CD4-positive, CD25-positive, alpha-beta regulatory T cell (primary cell): ENCODE results near the gene BFSP1. TPM values are rescaled to one million over a fixed set of nuclear protein-coding genes. Genes with fewer than 3 reads are reported as not detected.

Experiments used
- ATAC-seq, 2 donors: fragments of 150-1000 bp; cut with Tn5 transposase; one replicate each; pipeline ENCODE4 v1.10.0; 2021; ENCODE audit warnings: low read depth in 2 of 2, moderate number of reproducible peaks in 2 of 2, moderate library complexity in 1 of 2
- DNase-seq, 3 donors: peaks; one replicate each; pipeline versions ENCODE4 v3.0.0 to v3.0.0-alpha.2; 2012 to 2022; ENCODE audit warnings: mixed read lengths in 1 of 3
- H3K27ac ChIP-seq: one replicate; pipeline ENCODE4 v1.7.0; 2013; ENCODE audit warnings: mild to moderate bottlenecking, low read length; ENCODE audit not compliant: insufficient read depth, poor library complexity, severe bottlenecking
- H3K27me3 ChIP-seq: one replicate; pipeline ENCODE4 v1.7.0; 2013; ENCODE audit warnings: low read length; ENCODE audit not compliant: control insufficient read depth, insufficient read depth
- H3K36me3 ChIP-seq: one replicate; pipeline ENCODE4 v1.7.0; 2013; ENCODE audit warnings: mild to moderate bottlenecking, low read length, moderate library complexity; ENCODE audit not compliant: control insufficient read depth, insufficient read depth
- H3K4me1 ChIP-seq: 2 replicates; pipeline ENCODE4 v1.7.0; 2013; ENCODE audit warnings: mild to moderate bottlenecking, low read length; ENCODE audit not compliant: insufficient read depth, control insufficient read depth, poor library complexity, severe bottlenecking
- H3K4me3 ChIP-seq: one replicate; pipeline ENCODE4 v1.7.0; 2013; ENCODE audit warnings: low read depth, mild to moderate bottlenecking, low read length, moderate library complexity
- H3K9me3 ChIP-seq, 2 experiments: 1 replicate in 1 of 2; 2 replicates in 1 of 2; pipeline ENCODE4 v1.7.0; 2013; ENCODE audit warnings: low read length in 2 of 2, mild to moderate bottlenecking in 1 of 2, moderate library complexity in 1 of 2; ENCODE audit not compliant: control insufficient read depth in 2 of 2
- H3K27ac Mint-ChIP-seq, 3 donors: one replicate each; pipeline ENCODE4 v1.8.0; 2020 to 2022; ENCODE audit warnings: mild to moderate bottlenecking in 3 of 3, mixed read lengths in 3 of 3, moderate library complexity in 2 of 3
- H3K27me3 Mint-ChIP-seq: one replicate; pipeline ENCODE4 v1.8.0; 2022; ENCODE audit warnings: mild to moderate bottlenecking, mixed read lengths
- H3K36me3 Mint-ChIP-seq: one replicate; pipeline ENCODE4 v1.8.0; 2020; ENCODE audit warnings: mixed read lengths
- H3K4me1 Mint-ChIP-seq, 4 donors: one replicate each; pipeline ENCODE4 v1.8.0; 2020 to 2022; ENCODE audit warnings: mixed read lengths in 4 of 4, mild to moderate bottlenecking in 1 of 4
- H3K4me3 Mint-ChIP-seq, 4 donors: one replicate each; pipeline ENCODE4 v1.8.0; 2020 to 2022; ENCODE audit warnings: mild to moderate bottlenecking in 4 of 4, mixed read lengths in 4 of 4, moderate library complexity in 3 of 4
- H3K9me3 Mint-ChIP-seq, 7 donors: one replicate each; pipeline ENCODE4 v1.8.0; 2020 to 2022; ENCODE audit warnings: mixed read lengths in 7 of 7, mild to moderate bottlenecking in 3 of 7, moderate library complexity in 2 of 7
- polyA plus RNA-seq, 4 donors: library from polyadenylated mRNA; unstranded; fragments of 300-500 nt; fragmentation: Illumina TruSeq; gene quantifications; one replicate each; pipeline ENCODE4 v1.2.3, GENCODE V29; 2021
- total RNA-seq: library from RNA; stranded (reverse); gene quantifications from one replicate; pipeline ENCODE4 v1.2.3, GENCODE V29; 2022

BFSP1 gene
- total and polyA plus RNA-seq, 5 donors from 2014 or later = 0.12 to 0.39 TPM; not detected in 3

DNA sequence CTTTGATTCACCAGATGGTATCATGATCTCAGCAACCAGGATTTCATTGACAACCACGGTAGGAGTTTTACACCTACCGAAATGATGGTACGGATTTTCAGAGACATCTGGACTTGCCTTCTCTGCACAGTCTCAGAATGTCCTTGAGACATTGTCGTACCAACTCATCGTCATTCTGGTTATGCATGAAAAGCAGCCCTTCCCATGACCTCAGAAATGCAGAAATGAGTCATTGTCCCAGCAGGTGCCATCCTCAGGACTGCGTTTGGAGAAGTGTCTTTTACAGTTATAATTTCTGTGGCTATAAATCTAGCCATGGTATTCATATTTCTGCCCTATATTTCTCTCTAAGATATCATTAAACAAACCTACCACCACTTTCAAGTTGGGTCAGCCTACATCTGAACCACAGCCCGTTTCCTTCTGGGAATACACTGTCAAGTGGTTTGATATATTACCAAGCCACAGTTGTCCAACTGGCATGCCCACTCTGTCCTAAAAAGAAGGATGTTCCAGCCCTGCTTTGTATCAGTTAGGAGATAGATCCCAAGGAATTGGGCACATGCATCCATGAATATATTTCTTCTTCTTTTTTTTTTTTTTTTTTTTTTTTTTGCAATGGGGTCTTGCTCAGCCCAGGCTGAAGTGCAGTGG is 7.5 kb upstream of the BFSP1 start:
- DNase-seq (peak in 1 of 3 donors; percentile 23), ATAC-seq (no peak)
- Mint-ChIP-seq H3K9me3 (no peaks in the 10 kb centered on the region), H3K27me3 (peaks cover 55% of the 10 kb centered on the region), H3K4me1 (peaks cover 0 to 4% (median 0%) of the 10 kb centered on the region in 4 donors), H3K4me3 (no peak overlapping the region), H3K36me3 (no peaks in the 10 kb centered on the region), H3K27ac (no peak overlapping the region)
- H3K27ac ChIP-seq = no peak overlapping the region
- peaks cover 9% of the 10 kb centered on the region for H3K27me3 ChIP-seq
- H3K9me3 ChIP-seq = no peaks in the 10 kb centered on the region
- H3K4me1 ChIP-seq = no peaks in the 10 kb centered on the region
- no peak overlapping the region for H3K4me3 ChIP-seq
- no peaks in the 10 kb centered on the region for H3K36me3 ChIP-seq

DNA sequence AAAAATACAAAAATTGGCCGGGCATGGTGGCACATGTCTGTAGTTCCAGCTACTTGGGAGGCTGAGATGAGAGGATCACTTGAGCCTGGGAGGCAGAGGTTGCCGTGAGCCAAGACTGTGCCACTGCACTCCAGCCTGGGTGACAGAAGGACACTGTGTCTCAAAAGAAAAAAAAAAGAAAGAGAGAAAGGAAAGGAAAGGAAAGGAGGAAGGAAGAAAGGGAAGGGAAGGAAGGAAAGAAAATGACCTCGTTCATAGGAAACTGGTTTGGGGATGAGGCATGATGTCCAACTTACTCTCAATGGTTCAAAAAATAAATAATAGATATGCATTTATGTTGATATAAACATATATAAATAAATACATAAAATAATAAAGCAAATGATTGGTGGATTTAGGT is 6.8 kb upstream of the BFSP1 start:
- H3K9me3 Mint-ChIP-seq = no peaks in the 10 kb centered on the region
- DNase-seq (no peak), ATAC-seq (no peak)
- peaks cover 4% of the 10 kb centered on the region for H3K4me1 ChIP-seq
- no peak overlapping the region for H3K4me3 Mint-ChIP-seq
- no peaks in the 10 kb centered on the region for H3K36me3 ChIP-seq
- peaks cover 10% of the 10 kb centered on the region for H3K27me3 ChIP-seq
- no peak overlapping the region for H3K4me3 ChIP-seq
- H3K27ac ChIP-seq = no peak overlapping the region
- H3K4me1 Mint-ChIP-seq = peaks cover 0 to 4% (median 0%) of the 10 kb centered on the region in 4 donors
- no peak overlapping the region for H3K27ac Mint-ChIP-seq
- no peaks in the 10 kb centered on the region for H3K36me3 Mint-ChIP-seq
- H3K27me3 Mint-ChIP-seq = peaks cover 54% of the 10 kb centered on the region
- no peaks in the 10 kb centered on the region for H3K9me3 ChIP-seq

DNA sequence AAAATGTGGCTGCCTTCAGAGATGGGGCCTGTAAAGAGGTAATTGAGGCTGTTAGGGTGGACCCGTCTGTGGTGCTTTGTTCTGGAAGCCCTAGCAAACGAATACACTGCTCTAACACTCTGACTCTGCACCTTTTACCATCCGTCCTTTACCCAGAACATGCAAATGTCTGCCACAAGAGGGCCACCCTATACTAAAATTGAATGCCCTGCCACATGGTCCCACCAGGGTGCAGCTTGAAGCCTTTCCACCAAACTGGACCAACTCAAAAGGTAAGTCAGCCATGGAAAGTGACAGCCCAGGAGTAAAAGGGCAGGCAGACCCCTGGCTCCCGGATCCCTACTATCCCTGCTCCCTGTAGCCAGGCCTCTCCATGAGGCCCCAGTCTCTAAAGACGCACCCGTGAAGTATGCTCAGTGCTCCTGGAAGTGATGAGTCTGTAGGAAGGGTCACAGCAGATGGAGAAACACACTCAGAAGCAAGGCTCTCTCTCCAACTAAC is 5.8 kb upstream of the BFSP1 start:
- no peaks in the 10 kb centered on the region for H3K9me3 ChIP-seq
- Mint-ChIP-seq H3K9me3 (no peaks in the 10 kb centered on the region), H3K27ac (no peak overlapping the region), H3K36me3 (no peaks in the 10 kb centered on the region), H3K27me3 (peaks cover 47% of the 10 kb centered on the region), H3K4me3 (no peak overlapping the region), H3K4me1 (peaks cover 0 to 4% (median 0%) of the 10 kb centered on the region in 4 donors)
- DNase-seq (peak; percentile 38 to 77 (median 67)), ATAC-seq (peak; percentile 87 to 96)
- H3K4me3 ChIP-seq = no peak overlapping the region
- peaks cover 4% of the 10 kb centered on the region for H3K4me1 ChIP-seq
- no peak overlapping the region for H3K27ac ChIP-seq
- H3K27me3 ChIP-seq = peaks cover 10% of the 10 kb centered on the region
- H3K36me3 ChIP-seq = no peaks in the 10 kb centered on the region

DNA sequence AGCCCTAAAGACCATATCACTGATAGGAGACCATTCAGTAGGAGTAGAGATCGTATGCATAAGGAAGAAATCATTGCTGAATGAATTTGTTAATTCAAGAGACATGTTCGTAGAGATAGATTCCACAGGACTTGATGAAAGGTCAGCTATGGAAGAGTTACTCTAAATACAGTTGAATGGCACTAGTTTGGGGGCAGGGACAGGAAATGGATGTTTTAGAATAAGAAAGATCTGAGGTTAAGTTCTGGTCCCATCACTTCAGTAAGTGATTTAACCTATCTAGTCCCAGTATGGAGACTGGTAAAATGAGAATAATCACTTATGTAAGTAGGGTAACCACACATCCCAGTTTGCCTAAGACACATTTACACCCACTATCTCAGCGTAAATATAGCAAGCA is 2.9 kb upstream of the BFSP1 start:
- peaks cover 55% of the 10 kb centered on the region for H3K27me3 Mint-ChIP-seq
- Histone ChIP-seq H3K27me3 (peaks cover 22% of the 10 kb centered on the region), H3K27ac (no peak overlapping the region), H3K36me3 (no peaks in the 10 kb centered on the region), H3K4me3 (no peak overlapping the region), H3K4me1 (peaks cover 9% of the 10 kb centered on the region), H3K9me3 (no peaks in the 10 kb centered on the region)
- H3K9me3 Mint-ChIP-seq = peaks cover 0 to 2% (median 0%) of the 10 kb centered on the region in 7 donors
- H3K4me1 Mint-ChIP-seq = peaks cover 0 to 8% (median 2%) of the 10 kb centered on the region in 4 donors
- ATAC-seq (no peak), DNase-seq (no peak)
- no peak overlapping the region for H3K27ac Mint-ChIP-seq
- no peaks in the 10 kb centered on the region for H3K36me3 Mint-ChIP-seq
- no peak overlapping the region for H3K4me3 Mint-ChIP-seq

DNA sequence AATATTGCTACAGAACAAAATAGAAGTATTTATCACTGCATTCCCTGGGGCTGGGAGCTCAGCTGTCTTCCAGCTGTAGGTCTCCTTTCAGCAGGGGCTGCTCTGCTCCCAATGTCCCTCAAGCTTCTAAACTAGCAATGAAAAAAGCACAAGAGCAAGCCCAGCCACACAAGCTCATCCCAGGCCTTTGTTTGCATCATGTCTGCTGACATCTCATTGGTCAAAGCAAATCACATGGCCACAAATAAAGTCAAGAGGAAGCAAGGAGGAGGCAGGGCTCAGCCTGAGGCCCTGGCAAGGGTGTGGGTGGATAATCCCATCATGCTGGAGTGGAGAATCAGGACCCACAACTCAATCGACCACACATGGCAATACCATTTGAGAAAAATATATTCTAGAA is 2.2 kb upstream of the BFSP1 start:
- Mint-ChIP-seq H3K4me3 (no peak overlapping the region), H3K4me1 (peaks cover 0 to 8% (median 2%) of the 10 kb centered on the region in 4 donors), H3K27me3 (peaks cover 53% of the 10 kb centered on the region), H3K27ac (no peak overlapping the region), H3K36me3 (no peaks in the 10 kb centered on the region), H3K9me3 (peaks cover 0 to 2% (median 0%) of the 10 kb centered on the region in 7 donors)
- Histone ChIP-seq H3K36me3 (no peaks in the 10 kb centered on the region), H3K27ac (no peak overlapping the region), H3K4me3 (no peak overlapping the region), H3K4me1 (peaks cover 9% of the 10 kb centered on the region), H3K27me3 (peaks cover 23% of the 10 kb centered on the region), H3K9me3 (no peaks in the 10 kb centered on the region)
- ATAC-seq (no peak), DNase-seq (peak in 1 of 3 donors; percentile 36)

DNA sequence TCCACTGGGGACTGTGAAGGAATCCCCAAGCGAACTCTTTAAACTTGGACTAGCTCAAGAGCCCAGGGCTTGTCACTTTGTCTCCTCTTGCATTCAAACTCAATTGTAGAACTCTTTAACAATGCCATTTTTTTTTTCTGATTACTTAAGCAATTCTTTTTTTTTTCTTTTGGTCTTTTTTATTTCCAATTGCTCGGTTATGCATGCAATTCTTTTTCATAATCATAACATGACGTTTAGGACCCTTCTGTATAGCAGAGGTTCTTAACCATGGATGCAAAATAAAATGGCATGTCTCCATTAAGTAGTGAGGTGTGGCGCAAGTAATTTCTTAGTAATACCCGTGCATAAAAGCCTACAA is 466 bp upstream of the BFSP1 start:
- Mint-ChIP-seq H3K4me1 (peaks cover 0 to 8% (median 2%) of the 10 kb centered on the region in 4 donors), H3K9me3 (peaks cover 0 to 2% (median 0%) of the 10 kb centered on the region in 7 donors), H3K36me3 (no peaks in the 10 kb centered on the region), H3K27me3 (peaks cover 48% of the 10 kb centered on the region), H3K27ac (no peak overlapping the region), H3K4me3 (peak overlapping the region; percentile 60 to 85 (median 81))
- DNase-seq (peak in 1 of 3 donors; percentile 12), ATAC-seq (no peak)
- peaks cover 28% of the 10 kb centered on the region for H3K27me3 ChIP-seq
- H3K4me1 ChIP-seq = peaks cover 9% of the 10 kb centered on the region
- H3K4me3 ChIP-seq = no peak overlapping the region
- no peaks in the 10 kb centered on the region for H3K9me3 ChIP-seq
- no peak overlapping the region for H3K27ac ChIP-seq
- H3K36me3 ChIP-seq = no peaks in the 10 kb centered on the region

DNA sequence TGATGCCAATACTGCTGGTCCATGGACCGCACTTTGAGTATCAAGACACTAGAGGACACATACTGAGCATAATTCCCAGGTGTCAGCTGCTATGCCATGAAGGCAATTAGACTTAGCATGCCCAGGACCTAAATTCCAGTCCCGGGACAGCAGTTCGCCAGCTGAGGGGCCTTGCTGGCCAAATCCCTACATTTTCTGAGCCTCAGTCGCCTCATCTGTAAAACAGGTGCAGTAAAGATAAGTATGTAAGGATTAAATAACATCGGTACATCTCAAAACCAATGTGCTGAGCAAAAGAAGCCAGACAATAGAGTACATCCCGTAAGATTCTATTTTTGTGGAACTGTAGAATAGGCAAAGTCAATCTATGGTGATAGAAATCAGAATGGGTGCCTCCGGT is 1.0 kb downstream of the BFSP1 start:
- peaks cover 52% of the 10 kb centered on the region for H3K27me3 Mint-ChIP-seq
- peak overlapping the region in 3 of 4 donors; percentile 21 to 81 (median 80) for H3K4me3 Mint-ChIP-seq
- Histone ChIP-seq H3K36me3 (no peaks in the 10 kb centered on the region), H3K4me1 (peaks cover 9% of the 10 kb centered on the region), H3K27ac (no peak overlapping the region), H3K27me3 (peaks cover 28% of the 10 kb centered on the region), H3K4me3 (no peak overlapping the region), H3K9me3 (no peaks in the 10 kb centered on the region)
- no peaks in the 10 kb centered on the region for H3K36me3 Mint-ChIP-seq
- no peak overlapping the region for H3K27ac Mint-ChIP-seq
- peaks cover 0 to 8% (median 2%) of the 10 kb centered on the region in 4 donors for H3K4me1 Mint-ChIP-seq
- ATAC-seq (no peak), DNase-seq (no peak)
- H3K9me3 Mint-ChIP-seq = peaks cover 0 to 2% (median 0%) of the 10 kb centered on the region in 7 donors

DNA sequence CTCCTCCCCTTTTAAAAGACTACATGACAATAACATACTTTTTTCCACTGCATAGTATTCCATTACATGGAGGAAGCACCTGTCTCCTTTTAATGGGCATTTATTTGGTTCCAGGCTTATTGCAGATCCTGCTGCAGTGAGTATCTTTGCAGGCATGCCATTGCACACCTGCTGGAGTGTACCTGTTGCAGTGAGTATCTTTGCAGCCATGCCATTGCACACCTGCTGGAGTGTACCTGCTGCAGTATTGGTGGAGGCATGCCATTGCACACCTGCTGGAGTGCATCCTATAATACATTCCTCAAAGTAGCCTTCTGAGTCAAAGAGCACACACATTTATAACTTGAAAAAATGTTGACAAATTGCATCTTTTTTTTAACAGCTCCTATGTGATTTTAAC is 1.6 kb downstream of the BFSP1 start:
- Histone ChIP-seq H3K4me1 (peaks cover 9% of the 10 kb centered on the region), H3K27ac (no peak overlapping the region), H3K27me3 (peaks cover 29% of the 10 kb centered on the region), H3K9me3 (no peaks in the 10 kb centered on the region), H3K36me3 (no peaks in the 10 kb centered on the region), H3K4me3 (no peak overlapping the region)
- H3K9me3 Mint-ChIP-seq = peaks cover 0 to 2% (median 0%) of the 10 kb centered on the region in 7 donors
- H3K4me1 Mint-ChIP-seq = peaks cover 0 to 8% (median 2%) of the 10 kb centered on the region in 4 donors
- H3K4me3 Mint-ChIP-seq = no peak overlapping the region
- H3K27me3 Mint-ChIP-seq = peaks cover 49% of the 10 kb centered on the region
- H3K27ac Mint-ChIP-seq = no peak overlapping the region
- ATAC-seq (no peak), DNase-seq (no peak)
- no peaks in the 10 kb centered on the region for H3K36me3 Mint-ChIP-seq
